Calu3 (cell line): ENCODE measurements around the gene HOXB6. TPM values are rescaled to one million over a fixed set of nuclear protein-coding genes. Genes with fewer than 3 reads are reported as not detected.

Experiments
- BruUV-seq: library from RNA; stranded (reverse); fragments of 400-500 nt; replicated peaks from 2 replicates; lab custom pipeline; 2021; lab: Mats Ljungman, UMichigan
- CTCF ChIA-PET: fragments of 300-600 bp; sonication (Branson Sonifier 250); formaldehyde crosslinking; loops from one replicate; lab custom pipeline; 2022; ENCODE audit warnings: antibody characterized with exemption; lab: Charles Lee
- DNase-seq: peaks from one replicate; pipeline ENCODE4 v3.0.0; 2022
- H3K27ac Mint-ChIP-seq: one replicate; pipeline ENCODE4 v1.8.0; 2022; ENCODE audit warnings: mixed read lengths; ENCODE audit not compliant: unreplicated experiment
- H3K27me3 Mint-ChIP-seq: one replicate; pipeline ENCODE4 v1.8.0; 2022; ENCODE audit warnings: mixed read lengths; ENCODE audit not compliant: unreplicated experiment
- H3K36me3 Mint-ChIP-seq: one replicate; pipeline ENCODE4 v1.8.0; 2022; ENCODE audit warnings: mild to moderate bottlenecking, moderate library complexity, mixed read lengths; ENCODE audit not compliant: insufficient read depth, unreplicated experiment
- H3K4me1 Mint-ChIP-seq: one replicate; pipeline ENCODE4 v1.8.0; 2022; ENCODE audit warnings: mild to moderate bottlenecking, low read depth, mixed read lengths; ENCODE audit not compliant: unreplicated experiment
- H3K4me3 Mint-ChIP-seq: one replicate; pipeline ENCODE4 v1.8.0; 2022; ENCODE audit warnings: mild to moderate bottlenecking, low read depth, moderate library complexity, mixed read lengths; ENCODE audit not compliant: unreplicated experiment
- H3K9me3 Mint-ChIP-seq: one replicate; pipeline ENCODE4 v1.8.0; 2022; ENCODE audit warnings: low read depth, mixed read lengths; ENCODE audit not compliant: unreplicated experiment
- intact Hi-C: fragments of 100-400 bp; cut with micrococcal nuclease; formaldehyde crosslinking; loops from one replicate; pipeline ENCODE4 v1.10.0; 2022; ENCODE audit not compliant: unreplicated experiment
- total RNA-seq: library from RNA; stranded (reverse); gene quantifications from 2 replicates; pipeline ENCODE4 v1.2.3, GENCODE V29; 2022
- TF ChIP-seq, protein P1 (sequence below): fragments of 200-600 bp; IDR thresholded peaks from one replicate; pipeline ENCODE4 v1.8.0; 2022; ENCODE audit warnings: antibody characterized with exemption; ENCODE audit not compliant: unreplicated experiment

HOXB6 gene
- total RNA-seq, 1 experiment from 2014 or later, result 140 TPM

DNA sequence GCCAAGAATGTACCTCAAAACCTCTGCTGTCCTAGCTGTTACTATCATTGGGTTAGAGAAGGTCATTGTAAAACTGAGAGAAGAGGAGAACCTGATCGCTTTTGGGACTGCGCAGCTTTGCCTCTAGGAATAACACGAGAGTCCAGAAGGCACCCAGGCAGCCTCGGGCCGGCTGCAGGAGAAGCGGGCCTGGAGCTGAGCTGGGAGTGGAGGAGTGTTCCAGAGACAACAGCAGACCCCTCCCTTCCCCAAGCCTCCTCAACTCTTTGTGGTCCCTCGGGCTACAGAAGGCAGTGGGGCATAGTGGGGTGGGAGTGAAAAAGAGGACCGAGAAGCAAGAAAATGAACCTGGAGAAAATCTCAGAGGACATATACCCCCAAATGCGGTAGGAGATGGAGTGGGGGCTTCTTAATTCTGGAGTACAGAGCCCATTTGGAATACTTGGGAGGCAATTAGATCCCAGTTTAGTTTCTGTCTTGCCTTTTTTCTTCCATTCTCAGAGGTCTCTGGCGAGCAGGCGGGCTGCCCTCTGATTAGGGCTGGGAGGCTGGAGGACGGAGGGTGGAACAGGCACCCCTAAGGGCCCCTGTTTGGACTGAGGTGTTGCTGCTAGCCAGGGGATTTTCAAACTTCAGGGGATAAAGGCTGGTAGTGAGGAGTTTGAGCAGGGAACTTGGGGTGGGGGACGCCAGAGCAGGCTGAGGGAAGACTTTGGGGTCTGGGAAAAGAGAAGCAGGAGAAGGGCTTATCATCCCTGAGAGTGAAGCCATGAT is 46.5 kb downstream of the HOXB6 start:
- peak overlapping the region; percentile 36 for H3K4me3 Mint-ChIP-seq

GRCh38 chr17:48556576-48557401 is 48.0 kb downstream of the HOXB6 start:
- peaks cover 87% of the 10 kb centered on the region for H3K36me3 Mint-ChIP-seq
- CTCF ChIA-PET, result interaction anchor here (0.6 to 1.5 kb wide), 8 partner anchors 10 to 56 kb away, joined by 3 to 5 read pairs (median 3); partner anchors contain the start of gene HOXB6
- no peaks in the 10 kb centered on the region for H3K27me3 Mint-ChIP-seq
- no TSS peak for BruUV-seq
- intact Hi-C loops, result no loop called here
- peaks cover 78% of the 10 kb centered on the region for H3K4me1 Mint-ChIP-seq
- DNase-seq, result no peak
- peak overlapping the region; percentile 47 for H3K27ac Mint-ChIP-seq
- H3K9me3 Mint-ChIP-seq, result no peaks in the 10 kb centered on the region
- TF ChIP-seq, protein P1, sequence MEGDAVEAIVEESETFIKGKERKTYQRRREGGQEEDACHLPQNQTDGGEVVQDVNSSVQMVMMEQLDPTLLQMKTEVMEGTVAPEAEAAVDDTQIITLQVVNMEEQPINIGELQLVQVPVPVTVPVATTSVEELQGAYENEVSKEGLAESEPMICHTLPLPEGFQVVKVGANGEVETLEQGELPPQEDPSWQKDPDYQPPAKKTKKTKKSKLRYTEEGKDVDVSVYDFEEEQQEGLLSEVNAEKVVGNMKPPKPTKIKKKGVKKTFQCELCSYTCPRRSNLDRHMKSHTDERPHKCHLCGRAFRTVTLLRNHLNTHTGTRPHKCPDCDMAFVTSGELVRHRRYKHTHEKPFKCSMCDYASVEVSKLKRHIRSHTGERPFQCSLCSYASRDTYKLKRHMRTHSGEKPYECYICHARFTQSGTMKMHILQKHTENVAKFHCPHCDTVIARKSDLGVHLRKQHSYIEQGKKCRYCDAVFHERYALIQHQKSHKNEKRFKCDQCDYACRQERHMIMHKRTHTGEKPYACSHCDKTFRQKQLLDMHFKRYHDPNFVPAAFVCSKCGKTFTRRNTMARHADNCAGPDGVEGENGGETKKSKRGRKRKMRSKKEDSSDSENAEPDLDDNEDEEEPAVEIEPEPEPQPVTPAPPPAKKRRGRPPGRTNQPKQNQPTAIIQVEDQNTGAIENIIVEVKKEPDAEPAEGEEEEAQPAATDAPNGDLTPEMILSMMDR, result no peak
- H3K4me3 Mint-ChIP-seq, result peak overlapping the region; percentile 64

More for the DNA sequence above, 46.5 kb downstream of the HOXB6 start:
- intact Hi-C loops, result no loop called here
- peaks cover 93% of the 10 kb centered on the region for H3K4me1 Mint-ChIP-seq
- no peak for DNase-seq
- H3K27me3 Mint-ChIP-seq, result no peaks in the 10 kb centered on the region
- TF ChIP-seq, protein P1, result no peak
- CTCF ChIA-PET, result interaction anchor here (1.1 to 1.5 kb wide), 2 partner anchors 12 to 36 kb away, joined by 3 to 4 read pairs; no protein-coding TSS in a partner anchor
- no TSS peak for BruUV-seq
- peak overlapping the region; percentile 2 for H3K27ac Mint-ChIP-seq
- H3K36me3 Mint-ChIP-seq, result peaks cover 89% of the 10 kb centered on the region
- H3K9me3 Mint-ChIP-seq, result no peaks in the 10 kb centered on the region

- peaks cover 87% of the 10 kb centered on the region for H3K36me3 Mint-ChIP-seq
- TF ChIP-seq, protein P1, result no peak
- no peaks in the 10 kb centered on the region for H3K9me3 Mint-ChIP-seq
- peak overlapping the region; percentile 64 for H3K4me3 Mint-ChIP-seq
- intact Hi-C loops, result no loop called here
- H3K27ac Mint-ChIP-seq, result peak overlapping the region; percentile 47
- no peak for DNase-seq
- peaks cover 73% of the 10 kb centered on the region for H3K4me1 Mint-ChIP-seq
- BruUV-seq, result no TSS peak
- CTCF ChIA-PET, result interaction anchor here (0.7 to 1.5 kb wide), 8 partner anchors 9 to 57 kb away, joined by 3 to 6 read pairs (median 4); no protein-coding TSS in a partner anchor
- H3K27me3 Mint-ChIP-seq, result no peaks in the 10 kb centered on the region
Observed at GRCh38 chr17:48556229-48556575, 48.6 kb downstream of the HOXB6 start.
